ENCODE data around the gene HEY2.
"Not testable (repeated sequence)": the region's sequence is repeated elsewhere in the genome, so short reads cannot be mapped to it uniquely, and the experiment has no call there.

The HEY2 gene

GRCh38 chr6:125773387-125774341, 24.2 kb downstream of the HEY2 start:
- H3K9me3 ChIP-seq: no peaks in the 10 kb centered on the region
- DNase-seq: no peak
- H3K27ac ChIP-seq: no peak overlapping the region
- no peaks in the 10 kb centered on the region for H3K36me3 ChIP-seq
- no peak overlapping the region for H3K4me3 ChIP-seq
- intact Hi-C loops (cut with DNase I; ENCODE audit: low total_unique reads): loop anchor here (10.0 kb wide), 1 partner anchor 619 kb away; the partner anchor contains the start of gene TPD52L1
- no peak for TF ChIP-seq CTCF (IDR thresholded peaks at IDR 0.05)
- peaks cover 0 to 2% (median 0%) of the 10 kb centered on the region in 4 donors for H3K4me1 ChIP-seq
- no peaks in the 10 kb centered on the region for H3K27me3 ChIP-seq

GRCh38 chr6:125776107-125776826, 26.8 kb downstream of the HEY2 start:
- H3K4me1 ChIP-seq, H3K27me3 ChIP-seq, H3K27ac ChIP-seq, H3K36me3 ChIP-seq, H3K4me3 ChIP-seq, H3K9me3 ChIP-seq, DNase-seq: not testable (repeated sequence)
- intact Hi-C loops (cut with DNase I; ENCODE audit: low total_unique reads): loop anchor here (10.0 kb wide), 1 partner anchor 621 kb away; the partner anchor contains the start of gene TPD52L1

- DNase-seq: peak; percentile 84 to 91
- Histone ChIP-seq H3K9me3 (no peaks in the 10 kb centered on the region), H3K4me3 (peak overlapping the region; percentile 64 to 66), H3K4me1 (peaks cover 0 to 6% (median 0%) of the 10 kb centered on the region in 4 donors), H3K27me3 (no peaks in the 10 kb centered on the region), H3K27ac (peak overlapping the region; percentile 94 to 95), H3K36me3 (no peaks in the 10 kb centered on the region)
- peak; percentile 34 to 54 for TF ChIP-seq CTCF (IDR thresholded peaks at IDR 0.05)
- intact Hi-C loops (cut with DNase I; ENCODE audit: low total_unique reads): loop anchor here (10.0 kb wide), 1 partner anchor 625 kb away; the partner anchor contains the start of gene TPD52L1
Observed at GRCh38 chr6:125779924-125780539, 30.6 kb downstream of the HEY2 start.

GRCh38 chr6:125780540-125781313, 31.3 kb downstream of the HEY2 start:
- H3K36me3 ChIP-seq: no peaks in the 10 kb centered on the region
- peak overlapping the region; percentile 64 to 66 for H3K4me3 ChIP-seq
- H3K27me3 ChIP-seq: no peaks in the 10 kb centered on the region
- intact Hi-C loops (cut with DNase I; ENCODE audit: low total_unique reads): no loop called here
- DNase-seq: peak; percentile 57 to 73
- H3K4me1 ChIP-seq: peaks cover 0 to 6% (median 0%) of the 10 kb centered on the region in 4 donors
- no peak for TF ChIP-seq CTCF (IDR thresholded peaks at IDR 0.05)
- H3K9me3 ChIP-seq: no peaks in the 10 kb centered on the region
- H3K27ac ChIP-seq: peak overlapping the region; percentile 94 to 95

DNA sequence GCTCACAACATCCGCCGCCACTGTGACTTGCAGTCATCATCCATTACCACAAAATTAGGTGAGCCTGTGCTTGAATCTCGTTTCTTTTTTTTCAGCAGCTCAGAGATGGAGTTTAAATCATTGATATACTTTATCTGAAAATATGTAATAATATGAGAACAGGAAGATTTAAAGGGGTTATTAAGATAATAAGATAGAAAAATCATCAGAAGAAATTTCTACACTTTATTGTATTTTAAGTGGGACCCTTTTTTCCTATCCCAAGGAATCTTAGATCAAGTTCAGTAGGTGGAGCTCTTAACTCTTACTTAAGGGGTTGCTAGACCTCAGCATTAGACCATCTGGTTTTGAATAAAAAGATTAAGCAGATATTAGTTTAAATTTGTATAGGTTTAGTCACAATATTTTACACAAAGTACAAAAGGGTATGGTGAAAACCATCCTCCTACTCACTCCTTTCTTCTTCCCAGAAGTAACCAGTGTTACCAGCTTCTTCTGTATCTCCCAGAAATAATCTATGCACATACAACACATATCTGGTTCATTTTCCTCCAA, 32.0 kb downstream of the HEY2 start:
- no peaks in the 10 kb centered on the region for H3K27me3 ChIP-seq
- H3K4me1 ChIP-seq: peaks cover 0 to 6% (median 0%) of the 10 kb centered on the region in 4 donors
- H3K27ac ChIP-seq: peak overlapping the region; percentile 94 to 95
- intact Hi-C loops (cut with DNase I; ENCODE audit: low total_unique reads): no loop called here
- no peak for TF ChIP-seq CTCF (IDR thresholded peaks at IDR 0.05)
- no peaks in the 10 kb centered on the region for H3K9me3 ChIP-seq
- no peaks in the 10 kb centered on the region for H3K36me3 ChIP-seq
- peak overlapping the region; percentile 64 to 66 for H3K4me3 ChIP-seq
- peak in 1 of 2 donors; percentile 51 for DNase-seq
